Measurements from ENCODE around the gene FEN1. TPM values are rescaled to one million over a fixed set of nuclear protein-coding genes. Genes with fewer than 3 reads are reported as not detected.

The FEN1 gene
- total and polyA plus RNA-seq, 2 of the 8 experiments (the other 6 are each of a cell fraction or from before 2014, with no cell fraction given): 52.6 to 86.1 TPM

- TF ChIP-seq CBX8 (IDR thresholded peaks at IDR 0.05; ENCODE audit: borderline replicate concordance, low read depth, low read length): no peak
- no peak for TF ChIP-seq RBBP5 (IDR thresholded peaks at IDR 0.05; ENCODE audit: borderline replicate concordance, low read depth, low read length)
Measured at GRCh38 chr11:61754534-61755482, 37.9 kb upstream of the FEN1 start (continued).
